ENCODE measurements around the gene C16orf78. TPM values are rescaled to one million over a fixed set of nuclear protein-coding genes. Genes with fewer than 3 reads are reported as not detected.

The C16orf78 gene
- total and polyA plus RNA-seq, 5 donors from 2014 or later: not detected

GRCh38 chr16:49411121-49411970 is 37.7 kb downstream of the C16orf78 start:
- Histone ChIP-seq H3K4me3 (ENCODE audit: low read depth, low read length) (no peak overlapping the region), H3K27ac (ENCODE audit: insufficient read depth, low read length, poor library complexity, severe bottlenecking) (no peak overlapping the region), H3K36me3 (ENCODE audit: control insufficient read depth, insufficient read depth, low read length) (no peaks in the 10 kb centered on the region), H3K4me1 (ENCODE audit: control insufficient read depth, insufficient read depth, low read length, poor library complexity, severe bottlenecking) (no peaks in the 10 kb centered on the region), H3K9me3 (ENCODE audit: control insufficient read depth in 2 of 2, low read length in 2 of 2) (no peaks in the 10 kb centered on the region), H3K27me3 (ENCODE audit: control insufficient read depth, insufficient read depth, low read length) (no peaks in the 10 kb centered on the region)
- DNase-seq (no peak), ATAC-seq (ENCODE audit: low read depth in 2 of 2) (no peak)
- Mint-ChIP-seq H3K27ac (no peak overlapping the region), H3K4me3 (no peak overlapping the region), H3K27me3 (no peaks in the 10 kb centered on the region), H3K4me1 (peaks cover 0 to 4% (median under 1%) of the 10 kb centered on the region in 4 donors), H3K36me3 (no peaks in the 10 kb centered on the region), H3K9me3 (peaks cover 0 to 3% (median 0%) of the 10 kb centered on the region in 7 donors)

- Histone ChIP-seq H3K27me3 (ENCODE audit: control insufficient read depth, insufficient read depth, low read length) (no peaks in the 10 kb centered on the region), H3K4me1 (ENCODE audit: control insufficient read depth, insufficient read depth, low read length, poor library complexity, severe bottlenecking) (no peaks in the 10 kb centered on the region), H3K36me3 (ENCODE audit: control insufficient read depth, insufficient read depth, low read length) (no peaks in the 10 kb centered on the region), H3K4me3 (ENCODE audit: low read depth, low read length) (no peak overlapping the region), H3K9me3 (ENCODE audit: control insufficient read depth in 2 of 2, low read length in 2 of 2) (no peaks in the 10 kb centered on the region), H3K27ac (ENCODE audit: insufficient read depth, low read length, poor library complexity, severe bottlenecking) (no peak overlapping the region)
- no peak for DNase-seq
- ATAC-seq (ENCODE audit: low read depth in 2 of 2): no peak
- H3K27ac Mint-ChIP-seq: no peak overlapping the region
- no peak overlapping the region for H3K4me3 Mint-ChIP-seq
- H3K4me1 Mint-ChIP-seq: no peaks in the 10 kb centered on the region
- H3K27me3 Mint-ChIP-seq: no peaks in the 10 kb centered on the region
- no peaks in the 10 kb centered on the region for H3K36me3 Mint-ChIP-seq
- H3K9me3 Mint-ChIP-seq: peaks cover 0 to 3% (median 0%) of the 10 kb centered on the region in 7 donors
These were observed 41.1 kb downstream of the C16orf78 start for GRCh38 chr16:49414671-49415070.

- H3K27ac Mint-ChIP-seq: no peak overlapping the region
- H3K27me3 Mint-ChIP-seq: no peaks in the 10 kb centered on the region
- H3K36me3 Mint-ChIP-seq: no peaks in the 10 kb centered on the region
- H3K4me1 Mint-ChIP-seq: no peaks in the 10 kb centered on the region
- no peaks in the 10 kb centered on the region for H3K9me3 ChIP-seq (ENCODE audit: control insufficient read depth in 2 of 2, low read length in 2 of 2)
- no peaks in the 10 kb centered on the region for H3K4me1 ChIP-seq (ENCODE audit: control insufficient read depth, insufficient read depth, low read length, poor library complexity, severe bottlenecking)
- H3K27ac ChIP-seq (ENCODE audit: insufficient read depth, low read length, poor library complexity, severe bottlenecking): no peak overlapping the region
- ATAC-seq (ENCODE audit: low read depth in 2 of 2) (no peak), DNase-seq (no peak)
- no peaks in the 10 kb centered on the region for H3K36me3 ChIP-seq (ENCODE audit: control insufficient read depth, insufficient read depth, low read length)
- H3K27me3 ChIP-seq (ENCODE audit: control insufficient read depth, insufficient read depth, low read length): no peaks in the 10 kb centered on the region
- H3K4me3 ChIP-seq (ENCODE audit: low read depth, low read length): no peak overlapping the region
- peaks cover 0 to 3% (median 0%) of the 10 kb centered on the region in 7 donors for H3K9me3 Mint-ChIP-seq
- H3K4me3 Mint-ChIP-seq: no peak overlapping the region
These were observed 41.5 kb downstream of the C16orf78 start for GRCh38 chr16:49415083-49415482.

DNA sequence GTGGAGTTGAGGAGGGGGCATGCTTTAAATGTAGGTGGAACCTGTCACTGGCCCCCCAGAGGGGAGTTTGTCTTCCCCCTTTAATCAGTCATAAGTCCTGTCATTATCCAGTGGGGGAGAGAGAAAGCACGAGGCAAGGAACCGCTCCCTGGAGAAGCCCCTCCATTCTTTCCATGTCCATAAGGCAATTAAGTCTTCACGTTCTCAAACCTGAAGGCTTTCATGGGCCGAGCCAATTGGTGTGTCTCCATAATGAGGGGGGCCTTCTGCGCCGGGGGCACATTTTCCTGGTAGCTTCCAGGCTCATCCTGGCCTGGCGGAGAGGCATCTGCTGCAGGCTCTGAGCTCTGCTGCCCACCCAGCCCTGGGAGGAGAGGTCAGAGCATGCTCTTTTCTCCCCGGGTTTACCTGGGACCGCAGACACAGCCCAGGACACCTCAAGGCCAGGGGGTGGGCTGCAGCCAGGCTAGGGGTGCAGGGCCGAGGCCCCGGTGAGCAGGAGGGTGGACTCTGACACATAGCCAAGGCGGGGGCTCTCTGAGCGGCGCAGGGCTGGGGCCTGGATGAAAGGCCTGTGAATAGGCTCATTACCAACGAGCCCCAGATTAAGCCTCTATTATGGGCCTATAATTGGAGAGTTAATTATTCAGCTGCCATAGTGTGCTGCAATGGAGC is 42.5 kb downstream of the C16orf78 start:
- H3K4me3 Mint-ChIP-seq: no peak overlapping the region
- DNase-seq (no peak), ATAC-seq (ENCODE audit: low read depth in 2 of 2) (no peak)
- Histone ChIP-seq H3K27me3 (ENCODE audit: control insufficient read depth, insufficient read depth, low read length) (no peaks in the 10 kb centered on the region), H3K36me3 (ENCODE audit: control insufficient read depth, insufficient read depth, low read length) (no peaks in the 10 kb centered on the region), H3K27ac (ENCODE audit: insufficient read depth, low read length, poor library complexity, severe bottlenecking) (no peak overlapping the region), H3K9me3 (ENCODE audit: control insufficient read depth in 2 of 2, low read length in 2 of 2) (no peaks in the 10 kb centered on the region), H3K4me3 (ENCODE audit: low read depth, low read length) (no peak overlapping the region), H3K4me1 (ENCODE audit: control insufficient read depth, insufficient read depth, low read length, poor library complexity, severe bottlenecking) (no peaks in the 10 kb centered on the region)
- no peaks in the 10 kb centered on the region for H3K4me1 Mint-ChIP-seq
- no peaks in the 10 kb centered on the region for H3K36me3 Mint-ChIP-seq
- H3K9me3 Mint-ChIP-seq: peaks cover 0 to 3% (median 0%) of the 10 kb centered on the region in 7 donors
- no peak overlapping the region for H3K27ac Mint-ChIP-seq
- no peaks in the 10 kb centered on the region for H3K27me3 Mint-ChIP-seq

DNA sequence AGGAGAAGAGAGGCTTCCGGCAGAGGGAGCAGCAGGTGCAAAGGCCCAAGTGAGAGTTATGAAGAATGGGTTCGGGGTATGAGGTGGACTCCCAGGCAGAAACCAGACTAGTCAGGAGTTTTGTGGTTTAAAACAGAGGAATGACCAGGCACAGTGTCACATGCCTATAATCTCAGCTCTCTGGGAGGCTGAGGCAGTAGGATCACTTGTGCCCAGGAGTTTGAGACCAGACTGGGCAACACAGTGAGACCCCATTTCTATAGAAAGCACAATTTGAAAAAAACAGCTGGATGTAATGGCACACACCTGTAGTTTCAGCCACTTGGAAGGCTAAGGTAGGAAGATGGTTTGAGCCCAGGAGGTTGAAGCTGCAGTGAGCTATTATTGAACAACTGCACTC is 43.8 kb downstream of the C16orf78 start:
- no peaks in the 10 kb centered on the region for H3K4me1 Mint-ChIP-seq
- H3K4me3 Mint-ChIP-seq: no peak overlapping the region
- Histone ChIP-seq H3K9me3 (ENCODE audit: control insufficient read depth in 2 of 2, low read length in 2 of 2) (no peaks in the 10 kb centered on the region), H3K4me3 (ENCODE audit: low read depth, low read length) (no peak overlapping the region), H3K36me3 (ENCODE audit: control insufficient read depth, insufficient read depth, low read length) (no peaks in the 10 kb centered on the region), H3K27ac (ENCODE audit: insufficient read depth, low read length, poor library complexity, severe bottlenecking) (no peak overlapping the region), H3K4me1 (ENCODE audit: control insufficient read depth, insufficient read depth, low read length, poor library complexity, severe bottlenecking) (no peaks in the 10 kb centered on the region), H3K27me3 (ENCODE audit: control insufficient read depth, insufficient read depth, low read length) (no peaks in the 10 kb centered on the region)
- H3K27ac Mint-ChIP-seq: no peak overlapping the region
- H3K27me3 Mint-ChIP-seq: no peaks in the 10 kb centered on the region
- H3K36me3 Mint-ChIP-seq: no peaks in the 10 kb centered on the region
- ATAC-seq (ENCODE audit: low read depth in 2 of 2): no peak
- H3K9me3 Mint-ChIP-seq: no peaks in the 10 kb centered on the region
- no peak for DNase-seq

DNA sequence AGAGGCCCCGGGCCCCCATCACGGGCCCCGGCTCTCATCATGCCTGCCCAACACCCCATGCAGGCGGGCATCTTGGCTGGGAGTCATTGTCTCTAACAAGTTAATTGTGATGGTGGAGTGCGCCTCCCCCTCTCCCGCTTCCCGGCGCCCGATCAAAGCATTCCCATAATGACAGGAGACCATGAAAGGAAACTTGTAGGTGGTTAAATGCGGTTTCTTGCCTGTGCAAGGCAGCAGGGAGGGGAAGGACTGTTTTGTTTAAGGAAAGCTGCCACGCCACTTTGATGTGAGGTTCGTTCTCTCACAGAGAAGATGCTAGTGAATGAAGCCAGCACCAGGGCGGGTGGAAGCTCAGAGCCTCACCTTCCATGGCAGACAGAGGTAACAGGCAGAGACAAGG is 45.4 kb downstream of the C16orf78 start:
- Mint-ChIP-seq H3K27ac (no peak overlapping the region), H3K4me3 (no peak overlapping the region), H3K9me3 (no peaks in the 10 kb centered on the region), H3K36me3 (no peaks in the 10 kb centered on the region), H3K27me3 (no peaks in the 10 kb centered on the region), H3K4me1 (no peaks in the 10 kb centered on the region)
- H3K4me3 ChIP-seq (ENCODE audit: low read depth, low read length): no peak overlapping the region
- ATAC-seq (ENCODE audit: low read depth in 2 of 2) (no peak), DNase-seq (no peak)
- H3K9me3 ChIP-seq (ENCODE audit: control insufficient read depth in 2 of 2, low read length in 2 of 2): no peaks in the 10 kb centered on the region
- H3K4me1 ChIP-seq (ENCODE audit: control insufficient read depth, insufficient read depth, low read length, poor library complexity, severe bottlenecking): no peaks in the 10 kb centered on the region
- H3K36me3 ChIP-seq (ENCODE audit: control insufficient read depth, insufficient read depth, low read length): no peaks in the 10 kb centered on the region
- no peak overlapping the region for H3K27ac ChIP-seq (ENCODE audit: insufficient read depth, low read length, poor library complexity, severe bottlenecking)
- no peaks in the 10 kb centered on the region for H3K27me3 ChIP-seq (ENCODE audit: control insufficient read depth, insufficient read depth, low read length)

DNA sequence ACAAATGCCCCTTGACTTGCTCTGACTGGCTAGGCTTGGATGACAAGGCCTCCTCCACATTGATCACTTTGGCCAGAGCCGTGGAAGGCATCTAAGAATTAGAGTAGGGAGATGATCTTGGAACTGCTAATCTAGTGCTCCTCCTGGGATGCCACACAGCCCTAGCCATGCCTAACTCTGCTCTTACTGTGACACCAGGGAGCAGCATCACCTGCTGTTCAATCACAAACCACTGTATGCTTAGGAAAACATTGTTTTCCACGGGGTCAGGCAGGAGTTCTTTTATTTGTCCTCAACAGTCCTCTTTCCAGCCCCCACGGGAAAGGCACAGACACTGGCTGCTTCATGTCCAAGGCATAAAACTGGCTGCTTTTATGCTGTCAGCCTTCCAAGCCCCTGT is 46.3 kb downstream of the C16orf78 start:
- Histone ChIP-seq H3K9me3 (ENCODE audit: control insufficient read depth in 2 of 2, low read length in 2 of 2) (no peaks in the 10 kb centered on the region), H3K4me3 (ENCODE audit: low read depth, low read length) (no peak overlapping the region), H3K4me1 (ENCODE audit: control insufficient read depth, insufficient read depth, low read length, poor library complexity, severe bottlenecking) (no peaks in the 10 kb centered on the region), H3K36me3 (ENCODE audit: control insufficient read depth, insufficient read depth, low read length) (no peaks in the 10 kb centered on the region), H3K27ac (ENCODE audit: insufficient read depth, low read length, poor library complexity, severe bottlenecking) (no peak overlapping the region), H3K27me3 (ENCODE audit: control insufficient read depth, insufficient read depth, low read length) (no peaks in the 10 kb centered on the region)
- Mint-ChIP-seq H3K4me1 (no peaks in the 10 kb centered on the region), H3K27me3 (no peaks in the 10 kb centered on the region), H3K27ac (no peak overlapping the region), H3K9me3 (no peaks in the 10 kb centered on the region), H3K4me3 (no peak overlapping the region), H3K36me3 (no peaks in the 10 kb centered on the region)
- DNase-seq: no peak
- no peak for ATAC-seq (ENCODE audit: low read depth in 2 of 2)

- H3K27ac ChIP-seq (ENCODE audit: insufficient read depth, low read length, poor library complexity, severe bottlenecking): no peak overlapping the region
- DNase-seq: no peak
- Mint-ChIP-seq H3K9me3 (peaks cover 0 to under 1% (median 0%) of the 10 kb centered on the region in 7 donors), H3K36me3 (no peaks in the 10 kb centered on the region), H3K4me3 (no peak overlapping the region), H3K27me3 (no peaks in the 10 kb centered on the region), H3K27ac (no peak overlapping the region), H3K4me1 (no peaks in the 10 kb centered on the region)
- no peaks in the 10 kb centered on the region for H3K9me3 ChIP-seq (ENCODE audit: control insufficient read depth in 2 of 2, low read length in 2 of 2)
- no peak overlapping the region for H3K4me3 ChIP-seq (ENCODE audit: low read depth, low read length)
- no peaks in the 10 kb centered on the region for H3K36me3 ChIP-seq (ENCODE audit: control insufficient read depth, insufficient read depth, low read length)
- H3K4me1 ChIP-seq (ENCODE audit: control insufficient read depth, insufficient read depth, low read length, poor library complexity, severe bottlenecking): no peaks in the 10 kb centered on the region
- H3K27me3 ChIP-seq (ENCODE audit: control insufficient read depth, insufficient read depth, low read length): no peaks in the 10 kb centered on the region
- ATAC-seq (ENCODE audit: low read depth in 2 of 2): no peak
These were observed 49.3 kb downstream of the C16orf78 start for GRCh38 chr16:49422896-49423295.
